ENCODE measurements around the gene FGGY.
"Not testable (repeated sequence)": the region's sequence is repeated elsewhere in the genome, so short reads cannot be mapped to it uniquely, and the experiment has no call there.

FGGY gene

DNA sequence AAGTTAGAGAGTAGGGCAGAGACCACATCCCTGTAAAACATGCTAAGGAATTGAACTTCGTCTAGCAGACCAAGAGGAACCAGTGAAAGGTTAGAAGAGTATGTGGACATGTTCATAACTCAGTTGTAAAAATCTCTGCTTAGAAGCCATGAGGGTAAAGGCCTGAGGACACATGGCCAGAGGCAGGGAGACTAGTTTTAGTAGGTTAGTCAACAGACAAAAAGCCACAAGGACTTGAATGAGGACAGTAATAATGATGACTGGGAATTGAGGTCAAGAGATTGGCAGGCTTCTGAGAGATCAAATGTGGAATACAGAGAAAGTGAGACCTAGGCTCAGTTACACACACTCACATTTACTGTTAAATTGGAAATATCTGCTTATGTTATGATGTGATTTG, 312.4 kb downstream of the FGGY start:
- H3K9me3 ChIP-seq (ENCODE audit: control insufficient read depth, insufficient read depth, low read depth, low read length), result no peaks in the 10 kb centered on the region
- TF ChIP-seq GLIS1 (tag by site-specific recombination; IDR thresholded peaks at IDR 0.05) (no peak), GFI1B (tag by site-specific recombination; IDR thresholded peaks at IDR 0.05) (no peak), BCL11B (tag by site-specific recombination; IDR thresholded peaks at IDR 0.05; ENCODE audit: low read depth) (no peak), ZNF600 (tag by site-specific recombination; IDR thresholded peaks at IDR 0.05) (no peak), ZNF658 (tag by site-specific recombination; IDR thresholded peaks at IDR 0.05) (no peak), ZNF133 (tag by site-specific recombination; IDR thresholded peaks at IDR 0.05) (no peak), ZNF16 (tag by site-specific recombination; IDR thresholded peaks at IDR 0.05; ENCODE audit: low read depth) (no peak), ZNF571 (tag by site-specific recombination; IDR thresholded peaks at IDR 0.05) (no peak), ZNF776 (tag by site-specific recombination; IDR thresholded peaks at IDR 0.05; ENCODE audit: borderline replicate concordance) (no peak), ZNF707 (tag by site-specific recombination; IDR thresholded peaks at IDR 0.05) (no peak), PRDM1 (tag by site-specific recombination; IDR thresholded peaks at IDR 0.05) (no peak), ZNF501 (tag by site-specific recombination; IDR thresholded peaks at IDR 0.05) (no peak)
- TF ChIP-seq, protein P1, sequence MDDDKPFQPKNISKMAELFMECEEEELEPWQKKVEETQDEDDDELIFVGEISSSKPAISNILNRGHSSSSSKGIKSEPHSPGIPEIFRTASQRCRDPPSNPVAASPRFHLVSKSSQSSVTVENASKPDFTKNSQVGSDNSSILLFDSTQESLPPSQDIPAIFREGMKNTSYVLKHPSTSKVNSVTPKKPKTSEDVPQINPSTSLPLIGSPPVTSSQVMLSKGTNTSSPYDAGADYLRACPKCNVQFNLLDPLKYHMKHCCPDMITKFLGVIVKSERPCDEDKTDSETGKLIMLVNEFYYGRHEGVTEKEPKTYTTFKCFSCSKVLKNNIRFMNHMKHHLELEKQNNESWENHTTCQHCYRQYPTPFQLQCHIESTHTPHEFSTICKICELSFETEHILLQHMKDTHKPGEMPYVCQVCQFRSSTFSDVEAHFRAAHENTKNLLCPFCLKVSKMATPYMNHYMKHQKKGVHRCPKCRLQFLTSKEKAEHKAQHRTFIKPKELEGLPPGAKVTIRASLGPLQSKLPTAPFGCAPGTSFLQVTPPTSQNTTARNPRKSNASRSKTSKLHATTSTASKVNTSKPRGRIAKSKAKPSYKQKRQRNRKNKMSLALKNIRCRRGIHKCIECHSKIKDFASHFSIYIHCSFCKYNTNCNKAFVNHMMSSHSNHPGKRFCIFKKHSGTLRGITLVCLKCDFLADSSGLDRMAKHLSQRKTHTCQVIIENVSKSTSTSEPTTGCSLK (tag by site-specific recombination; IDR thresholded peaks at IDR 0.05), result no peak
- POLR2A ChIA-PET, result no interaction called here
- no peaks in the 10 kb centered on the region for H3K4me1 ChIP-seq (ENCODE audit: control insufficient read depth, insufficient read depth, low read length)
- CTCF ChIA-PET, result no interaction called here
- H3K4me3 ChIP-seq (ENCODE audit: low read depth, low read length), result no peak overlapping the region
- H3K27ac ChIP-seq (ENCODE audit: extremely low read depth, low read depth, low read length), result no peak overlapping the region
- no peaks in the 10 kb centered on the region for H3K36me3 ChIP-seq (ENCODE audit: control insufficient read depth in 2 of 2, insufficient read depth in 1 of 2, low read length in 2 of 2)

DNA sequence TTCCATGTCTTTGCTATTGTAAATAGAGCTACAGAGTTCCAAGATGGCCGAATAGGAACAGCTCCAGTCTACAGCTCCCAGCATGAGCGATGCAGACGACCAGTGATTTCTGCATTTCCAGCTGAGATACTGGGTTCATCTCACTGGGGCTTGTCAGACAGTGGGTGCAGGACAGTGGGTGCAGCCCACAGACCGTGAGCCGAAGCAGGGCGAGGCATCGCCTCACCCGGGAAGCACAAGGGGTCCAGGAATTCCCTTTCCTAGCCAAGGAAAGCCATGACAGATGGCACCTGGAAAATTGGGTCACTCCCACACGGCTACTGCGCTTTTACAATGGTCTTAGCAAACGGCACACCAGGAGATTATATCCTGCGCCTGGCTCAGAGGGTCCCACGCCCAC, 313.6 kb downstream of the FGGY start:
- H3K4me1 ChIP-seq (ENCODE audit: control insufficient read depth, insufficient read depth, low read length); CTCF ChIA-PET; POLR2A ChIA-PET; H3K4me3 ChIP-seq (ENCODE audit: low read depth, low read length); H3K36me3 ChIP-seq (ENCODE audit: control insufficient read depth in 2 of 2, insufficient read depth in 1 of 2, low read length in 2 of 2); H3K27ac ChIP-seq (ENCODE audit: extremely low read depth, low read depth, low read length); H3K9me3 ChIP-seq (ENCODE audit: control insufficient read depth, insufficient read depth, low read depth, low read length): not testable (repeated sequence)

DNA sequence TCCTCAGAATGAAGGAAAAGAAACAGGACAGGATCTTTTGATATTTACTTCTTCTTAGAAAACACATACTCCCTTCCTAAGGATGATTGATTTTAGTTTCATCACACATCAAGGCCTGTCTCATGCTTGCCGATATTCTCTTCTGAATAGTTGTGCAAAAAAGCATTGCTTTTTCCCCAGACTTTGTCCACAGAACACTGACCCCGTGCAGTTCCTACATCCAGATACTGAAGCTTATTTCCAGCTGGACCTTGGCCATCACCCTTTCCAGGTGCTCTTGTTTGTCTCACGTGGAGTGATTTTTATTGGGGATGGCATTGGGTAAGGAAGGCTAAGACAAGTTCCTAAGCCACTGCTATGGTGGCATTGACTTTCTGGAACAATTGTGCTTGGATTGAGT, 320.5 kb downstream of the FGGY start:
- Histone ChIP-seq H3K27ac (ENCODE audit: extremely low read depth, low read depth, low read length) (no peak overlapping the region), H3K9me3 (ENCODE audit: control insufficient read depth, insufficient read depth, low read depth, low read length) (no peaks in the 10 kb centered on the region), H3K4me1 (ENCODE audit: control insufficient read depth, insufficient read depth, low read length) (no peaks in the 10 kb centered on the region), H3K4me3 (ENCODE audit: low read depth, low read length) (no peak overlapping the region), H3K36me3 (ENCODE audit: control insufficient read depth in 2 of 2, insufficient read depth in 1 of 2, low read length in 2 of 2) (no peaks in the 10 kb centered on the region)
- ChIA-PET POLR2A (no interaction called here), CTCF (no interaction called here)
- 0 out of 2 replicates have a peak, but pooled peaks have one; percentile 19 for TF ChIP-seq SCRT2 (tag by site-specific recombination; IDR thresholded peaks at IDR 0.05)
- no peak for TF ChIP-seq SALL2 (tag by site-specific recombination; IDR thresholded peaks at IDR 0.05; ENCODE audit: borderline replicate concordance)
- TF ChIP-seq, protein P2, sequence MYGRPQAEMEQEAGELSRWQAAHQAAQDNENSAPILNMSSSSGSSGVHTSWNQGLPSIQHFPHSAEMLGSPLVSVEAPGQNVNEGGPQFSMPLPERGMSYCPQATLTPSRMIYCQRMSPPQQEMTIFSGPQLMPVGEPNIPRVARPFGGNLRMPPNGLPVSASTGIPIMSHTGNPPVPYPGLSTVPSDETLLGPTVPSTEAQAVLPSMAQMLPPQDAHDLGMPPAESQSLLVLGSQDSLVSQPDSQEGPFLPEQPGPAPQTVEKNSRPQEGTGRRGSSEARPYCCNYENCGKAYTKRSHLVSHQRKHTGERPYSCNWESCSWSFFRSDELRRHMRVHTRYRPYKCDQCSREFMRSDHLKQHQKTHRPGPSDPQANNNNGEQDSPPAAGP (tag by site-specific recombination; IDR thresholded peaks at IDR 0.05), result no peak

DNA sequence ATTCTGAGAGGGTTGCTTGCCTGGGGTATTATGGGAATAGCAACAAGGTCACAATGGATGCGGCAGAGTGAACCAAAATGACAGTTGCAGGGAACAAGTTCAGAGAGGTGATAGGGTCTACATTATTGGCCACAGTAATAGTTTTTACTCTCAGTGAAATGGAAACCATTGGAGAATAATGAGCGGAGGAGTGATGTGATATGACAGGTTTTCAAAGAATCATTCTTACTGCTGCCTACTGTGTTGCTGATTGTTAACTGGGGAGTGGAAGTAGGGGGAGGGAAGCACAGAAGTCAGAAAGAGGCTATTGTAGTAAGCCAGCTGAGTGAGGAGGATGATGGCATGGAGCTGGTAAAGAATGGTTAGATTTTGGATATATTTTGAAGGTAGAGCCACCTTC, 322.7 kb downstream of the FGGY start:
- no peaks in the 10 kb centered on the region for H3K4me1 ChIP-seq (ENCODE audit: control insufficient read depth, insufficient read depth, low read length)
- CTCF ChIA-PET, result no interaction called here
- TF ChIP-seq ZNF555 (tag by site-specific recombination; conservative IDR thresholded peaks at IDR 0.05) (no peak), REPIN1 (tag by site-specific recombination; IDR thresholded peaks at IDR 0.05; ENCODE audit: low read depth) (no peak), ZNF155 (tag by site-specific recombination; IDR thresholded peaks at IDR 0.05) (no peak), GLI4 (tag by site-specific recombination; IDR thresholded peaks at IDR 0.05) (no peak)
- TF ChIP-seq, protein P3, sequence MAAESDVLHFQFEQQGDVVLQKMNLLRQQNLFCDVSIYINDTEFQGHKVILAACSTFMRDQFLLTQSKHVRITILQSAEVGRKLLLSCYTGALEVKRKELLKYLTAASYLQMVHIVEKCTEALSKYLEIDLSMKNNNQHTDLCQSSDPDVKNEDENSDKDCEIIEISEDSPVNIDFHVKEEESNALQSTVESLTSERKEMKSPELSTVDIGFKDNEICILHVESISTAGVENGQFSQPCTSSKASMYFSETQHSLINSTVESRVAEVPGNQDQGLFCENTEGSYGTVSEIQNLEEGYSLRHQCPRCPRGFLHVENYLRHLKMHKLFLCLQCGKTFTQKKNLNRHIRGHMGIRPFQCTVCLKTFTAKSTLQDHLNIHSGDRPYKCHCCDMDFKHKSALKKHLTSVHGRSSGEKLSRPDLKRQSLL (tag by site-specific recombination; IDR thresholded peaks at IDR 0.05), result no peak
- TF ChIP-seq, protein P4, sequence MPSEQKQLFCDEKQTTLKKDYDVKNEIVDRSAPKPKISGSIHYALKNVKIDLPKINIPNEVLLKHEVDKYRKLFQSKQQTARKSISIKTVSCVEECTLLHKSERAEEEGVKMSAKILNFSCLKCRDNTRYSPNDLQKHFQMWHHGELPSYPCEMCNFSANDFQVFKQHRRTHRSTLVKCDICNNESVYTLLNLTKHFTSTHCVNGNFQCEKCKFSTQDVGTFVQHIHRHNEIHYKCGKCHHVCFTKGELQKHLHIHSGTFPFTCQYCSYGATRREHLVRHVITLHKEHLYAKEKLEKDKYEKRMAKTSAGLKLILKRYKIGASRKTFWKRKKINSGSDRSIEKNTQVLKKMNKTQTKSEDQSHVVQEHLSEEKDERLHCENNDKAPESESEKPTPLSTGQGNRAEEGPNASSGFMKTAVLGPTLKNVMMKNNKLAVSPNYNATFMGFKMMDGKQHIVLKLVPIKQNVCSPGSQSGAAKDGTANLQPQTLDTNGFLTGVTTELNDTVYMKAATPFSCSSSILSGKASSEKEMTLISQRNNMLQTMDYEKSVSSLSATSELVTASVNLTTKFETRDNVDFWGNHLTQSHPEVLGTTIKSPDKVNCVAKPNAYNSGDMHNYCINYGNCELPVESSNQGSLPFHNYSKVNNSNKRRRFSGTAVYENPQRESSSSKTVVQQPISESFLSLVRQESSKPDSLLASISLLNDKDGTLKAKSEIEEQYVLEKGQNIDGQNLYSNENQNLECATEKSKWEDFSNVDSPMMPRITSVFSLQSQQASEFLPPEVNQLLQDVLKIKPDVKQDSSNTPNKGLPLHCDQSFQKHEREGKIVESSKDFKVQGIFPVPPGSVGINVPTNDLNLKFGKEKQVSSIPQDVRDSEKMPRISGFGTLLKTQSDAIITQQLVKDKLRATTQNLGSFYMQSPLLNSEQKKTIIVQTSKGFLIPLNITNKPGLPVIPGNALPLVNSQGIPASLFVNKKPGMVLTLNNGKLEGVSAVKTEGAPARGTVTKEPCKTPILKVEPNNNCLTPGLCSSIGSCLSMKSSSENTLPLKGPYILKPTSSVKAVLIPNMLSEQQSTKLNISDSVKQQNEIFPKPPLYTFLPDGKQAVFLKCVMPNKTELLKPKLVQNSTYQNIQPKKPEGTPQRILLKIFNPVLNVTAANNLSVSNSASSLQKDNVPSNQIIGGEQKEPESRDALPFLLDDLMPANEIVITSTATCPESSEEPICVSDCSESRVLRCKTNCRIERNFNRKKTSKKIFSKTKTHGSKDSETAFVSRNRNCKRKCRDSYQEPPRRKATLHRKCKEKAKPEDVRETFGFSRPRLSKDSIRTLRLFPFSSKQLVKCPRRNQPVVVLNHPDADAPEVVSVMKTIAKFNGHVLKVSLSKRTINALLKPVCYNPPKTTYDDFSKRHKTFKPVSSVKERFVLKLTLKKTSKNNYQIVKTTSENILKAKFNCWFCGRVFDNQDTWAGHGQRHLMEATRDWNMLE (tag by site-specific recombination; conservative IDR thresholded peaks at IDR 0.05; ENCODE audit: low read depth), result no peak

More for the DNA sequence above, 322.7 kb downstream of the FGGY start:
- H3K9me3 ChIP-seq (ENCODE audit: control insufficient read depth, insufficient read depth, low read depth, low read length), result no peaks in the 10 kb centered on the region
- H3K4me3 ChIP-seq (ENCODE audit: low read depth, low read length), result no peak overlapping the region
- POLR2A ChIA-PET, result no interaction called here
- no peak overlapping the region for H3K27ac ChIP-seq (ENCODE audit: extremely low read depth, low read depth, low read length)
- no peaks in the 10 kb centered on the region for H3K36me3 ChIP-seq (ENCODE audit: control insufficient read depth in 2 of 2, insufficient read depth in 1 of 2, low read length in 2 of 2)

Measured in HEK293 (cell line).